ENCODE results near the gene FBLN2.

FBLN2 gene

GRCh38 chr3:13532085-13532484 is 16.8 kb upstream of the FBLN2 start:
- no peak for DNase-seq (ENCODE audit: low read depth)

GRCh38 chr3:13532631-13533030 is 16.3 kb upstream of the FBLN2 start:
- no peak for DNase-seq (ENCODE audit: low read depth)

GRCh38 chr3:13533885-13534301 is 15.0 kb upstream of the FBLN2 start:
- no peak for DNase-seq (ENCODE audit: low read depth)

GRCh38 chr3:13535526-13535875 is 13.4 kb upstream of the FBLN2 start:
- DNase-seq (ENCODE audit: low read depth), result no peak

- no peak for DNase-seq (ENCODE audit: low read depth)
Observed at GRCh38 chr3:13535905-13536304, 13.0 kb upstream of the FBLN2 start.

GRCh38 chr3:13536432-13536831 is 12.5 kb upstream of the FBLN2 start:
- DNase-seq (ENCODE audit: low read depth), result no peak

GRCh38 chr3:13536832-13537231 is 12.1 kb upstream of the FBLN2 start:
- DNase-seq (ENCODE audit: low read depth), result no peak

- DNase-seq (ENCODE audit: low read depth), result no peak
Observed at GRCh38 chr3:13537244-13537908, 11.5 kb upstream of the FBLN2 start.

- no peak for DNase-seq (ENCODE audit: low read depth)
Observed at GRCh38 chr3:13537909-13538296, 11.0 kb upstream of the FBLN2 start.

GRCh38 chr3:13538520-13539291 is 10.2 kb upstream of the FBLN2 start:
- no peak for DNase-seq (ENCODE audit: low read depth)

- DNase-seq (ENCODE audit: low read depth), result no peak
Observed at GRCh38 chr3:13539292-13539638, 9.7 kb upstream of the FBLN2 start.

- DNase-seq (ENCODE audit: low read depth), result no peak
Observed at GRCh38 chr3:13539671-13540070, 9.3 kb upstream of the FBLN2 start.

- DNase-seq (ENCODE audit: low read depth), result no peak
Observed at GRCh38 chr3:13540297-13540995, 8.5 kb upstream of the FBLN2 start.

GRCh38 chr3:13541691-13542090 is 7.2 kb upstream of the FBLN2 start:
- DNase-seq (ENCODE audit: low read depth), result no peak

GRCh38 chr3:13542142-13542541 is 6.8 kb upstream of the FBLN2 start:
- no peak for DNase-seq (ENCODE audit: low read depth)

- no peak for DNase-seq (ENCODE audit: low read depth)
Observed at GRCh38 chr3:13543253-13543652, 5.7 kb upstream of the FBLN2 start.

- DNase-seq (ENCODE audit: low read depth), result no peak
Observed at GRCh38 chr3:13544293-13544831, 4.6 kb upstream of the FBLN2 start.

- DNase-seq (ENCODE audit: low read depth), result no peak
Observed at GRCh38 chr3:13544951-13545651, 3.8 kb upstream of the FBLN2 start.

- DNase-seq (ENCODE audit: low read depth), result no peak
Observed at GRCh38 chr3:13545952-13546454, 2.9 kb upstream of the FBLN2 start.

GRCh38 chr3:13546667-13547171 is 2.2 kb upstream of the FBLN2 start:
- DNase-seq (ENCODE audit: low read depth), result no peak

- DNase-seq (ENCODE audit: low read depth), result no peak
Observed at GRCh38 chr3:13547591-13548371, 1.1 kb upstream of the FBLN2 start.
